ENCODE measurements around the gene CILP2. TPM values are rescaled to one million over a fixed set of nuclear protein-coding genes. Genes with fewer than 3 reads are reported as not detected.

The CILP2 gene
- total RNA-seq, 1 donor from 2014 or later, result 11.0 TPM

- H3K4me1 ChIP-seq (ENCODE audit: control insufficient read depth in 3 of 3, insufficient read depth in 3 of 3, low read length in 3 of 3), result peaks cover 14 to 17% (median 15%) of the 10 kb centered on the region in 3 donors
- no peak overlapping the region for H3K9ac ChIP-seq (ENCODE audit: low read depth in 1 of 3, low read length in 3 of 3)
- no peaks in the 10 kb centered on the region for H3K9me3 ChIP-seq (ENCODE audit: control insufficient read depth in 3 of 3, low read length in 3 of 3)
- no peak overlapping the region for H3K4me3 ChIP-seq (ENCODE audit: low read length in 3 of 3)
- no peaks in the 10 kb centered on the region for H3K27me3 ChIP-seq (ENCODE audit: control insufficient read depth in 3 of 3, insufficient read depth in 3 of 3, low read length in 3 of 3)
- peaks cover 12 to 20% (median 14%) of the 10 kb centered on the region in 3 donors for H3K36me3 ChIP-seq (ENCODE audit: control insufficient read depth in 3 of 3, insufficient read depth in 3 of 3, low read length in 3 of 3)
- H3K27ac ChIP-seq (ENCODE audit: low read depth, low read length), result no peak overlapping the region
Observed at GRCh38 chr19:19520989-19521388, 17.1 kb upstream of the CILP2 start.

DNA sequence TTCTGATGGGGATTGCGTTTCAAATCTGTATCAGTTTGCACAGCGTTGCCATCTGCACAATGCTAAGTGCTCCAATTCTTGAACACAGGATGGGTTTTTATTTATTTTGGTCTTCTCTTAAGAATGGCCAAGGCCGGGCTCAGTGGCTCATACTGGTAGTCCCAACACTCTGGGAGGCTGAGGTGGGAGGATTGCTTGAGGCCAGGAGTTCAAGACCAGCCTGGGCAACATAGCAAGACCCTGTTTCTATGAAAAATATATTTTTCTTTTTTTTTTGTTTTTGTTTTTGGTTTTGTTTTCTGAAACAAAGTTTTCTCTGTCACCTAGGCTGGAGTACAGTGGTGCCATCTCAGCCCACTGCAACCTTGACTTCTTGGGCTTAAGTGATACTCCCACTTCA, 14.9 kb upstream of the CILP2 start:
- H3K4me3 ChIP-seq (ENCODE audit: low read length in 3 of 3), result no peak overlapping the region
- H3K9ac ChIP-seq (ENCODE audit: low read depth in 1 of 3, low read length in 3 of 3), result no peak overlapping the region
- no peak overlapping the region for H3K27ac ChIP-seq (ENCODE audit: low read depth, low read length)
- H3K36me3 ChIP-seq (ENCODE audit: control insufficient read depth in 3 of 3, insufficient read depth in 3 of 3, low read length in 3 of 3), result peaks cover 25 to 34% (median 28%) of the 10 kb centered on the region in 3 donors
- no peaks in the 10 kb centered on the region for H3K27me3 ChIP-seq (ENCODE audit: control insufficient read depth in 3 of 3, insufficient read depth in 3 of 3, low read length in 3 of 3)
- H3K9me3 ChIP-seq (ENCODE audit: control insufficient read depth in 3 of 3, low read length in 3 of 3), result no peaks in the 10 kb centered on the region
- peaks cover 7 to 14% (median 8%) of the 10 kb centered on the region in 3 donors for H3K4me1 ChIP-seq (ENCODE audit: control insufficient read depth in 3 of 3, insufficient read depth in 3 of 3, low read length in 3 of 3)

DNA sequence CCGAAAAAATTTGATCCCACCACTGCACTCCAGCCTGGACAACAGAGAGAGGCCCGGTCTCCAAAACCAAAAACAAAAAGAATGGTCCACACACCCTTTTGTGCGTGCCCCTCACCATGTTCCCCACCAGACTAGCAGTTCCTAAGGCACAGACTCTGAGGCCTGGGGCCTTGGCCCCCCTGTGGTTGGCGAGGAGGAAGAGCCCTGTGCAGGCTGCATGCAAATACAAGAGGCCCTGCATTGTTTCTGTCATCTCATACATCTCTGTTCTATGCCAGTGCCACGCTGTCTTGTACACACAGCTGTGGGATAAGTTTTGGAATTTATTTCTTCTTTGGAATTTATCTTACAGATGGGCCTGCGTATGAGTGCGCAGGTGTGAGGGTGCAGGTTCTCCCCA, 14.0 kb upstream of the CILP2 start:
- Histone ChIP-seq H3K27me3 (ENCODE audit: control insufficient read depth in 3 of 3, insufficient read depth in 3 of 3, low read length in 3 of 3) (no peaks in the 10 kb centered on the region), H3K27ac (ENCODE audit: low read depth, low read length) (no peak overlapping the region), H3K4me1 (ENCODE audit: control insufficient read depth in 3 of 3, insufficient read depth in 3 of 3, low read length in 3 of 3) (peaks cover 6 to 14% (median 7%) of the 10 kb centered on the region in 3 donors), H3K9me3 (ENCODE audit: control insufficient read depth in 3 of 3, low read length in 3 of 3) (no peaks in the 10 kb centered on the region), H3K36me3 (ENCODE audit: control insufficient read depth in 3 of 3, insufficient read depth in 3 of 3, low read length in 3 of 3) (peaks cover 24 to 34% (median 31%) of the 10 kb centered on the region in 3 donors), H3K9ac (ENCODE audit: low read depth in 1 of 3, low read length in 3 of 3) (no peak overlapping the region), H3K4me3 (ENCODE audit: low read length in 3 of 3) (no peak overlapping the region)

- peaks cover 0 to 9% (median 4%) of the 10 kb centered on the region in 3 donors for H3K4me1 ChIP-seq (ENCODE audit: control insufficient read depth in 3 of 3, insufficient read depth in 3 of 3, low read length in 3 of 3)
- H3K9ac ChIP-seq (ENCODE audit: low read depth in 1 of 3, low read length in 3 of 3), result peak overlapping the region in 1 of 3 donors; percentile 8
- peaks cover 17 to 32% (median 25%) of the 10 kb centered on the region in 3 donors for H3K36me3 ChIP-seq (ENCODE audit: control insufficient read depth in 3 of 3, insufficient read depth in 3 of 3, low read length in 3 of 3)
- H3K27ac ChIP-seq (ENCODE audit: low read depth, low read length), result no peak overlapping the region
- no peak overlapping the region for H3K4me3 ChIP-seq (ENCODE audit: low read length in 3 of 3)
- H3K27me3 ChIP-seq (ENCODE audit: control insufficient read depth in 3 of 3, insufficient read depth in 3 of 3, low read length in 3 of 3), result no peaks in the 10 kb centered on the region
- H3K9me3 ChIP-seq (ENCODE audit: control insufficient read depth in 3 of 3, low read length in 3 of 3), result no peaks in the 10 kb centered on the region
Observed at GRCh38 chr19:19525611-19526380, 12.3 kb upstream of the CILP2 start.

- peaks cover 17 to 32% (median 25%) of the 10 kb centered on the region in 3 donors for H3K36me3 ChIP-seq (ENCODE audit: control insufficient read depth in 3 of 3, insufficient read depth in 3 of 3, low read length in 3 of 3)
Observed at GRCh38 chr19:19526581-19527370, 11.3 kb upstream of the CILP2 start.

GRCh38 chr19:19527371-19527656, 10.8 kb upstream of the CILP2 start:
- peaks cover 4 to 14% (median 7%) of the 10 kb centered on the region in 3 donors for H3K4me1 ChIP-seq (ENCODE audit: control insufficient read depth in 3 of 3, insufficient read depth in 3 of 3, low read length in 3 of 3)
- H3K4me3 ChIP-seq (ENCODE audit: low read length in 3 of 3), result no peak overlapping the region
- no peaks in the 10 kb centered on the region for H3K9me3 ChIP-seq (ENCODE audit: control insufficient read depth in 3 of 3, low read length in 3 of 3)
- H3K27me3 ChIP-seq (ENCODE audit: control insufficient read depth in 3 of 3, insufficient read depth in 3 of 3, low read length in 3 of 3), result no peaks in the 10 kb centered on the region
- no peak overlapping the region for H3K27ac ChIP-seq (ENCODE audit: low read depth, low read length)
- H3K9ac ChIP-seq (ENCODE audit: low read depth in 1 of 3, low read length in 3 of 3), result no peak overlapping the region
- peaks cover 17 to 32% (median 25%) of the 10 kb centered on the region in 3 donors for H3K36me3 ChIP-seq (ENCODE audit: control insufficient read depth in 3 of 3, insufficient read depth in 3 of 3, low read length in 3 of 3)

More at GRCh38 chr19:19526581-19527370, 11.3 kb upstream of the CILP2 start:
- peaks cover 0 to 9% (median 4%) of the 10 kb centered on the region in 3 donors for H3K4me1 ChIP-seq (ENCODE audit: control insufficient read depth in 3 of 3, insufficient read depth in 3 of 3, low read length in 3 of 3)
- no peak overlapping the region for H3K4me3 ChIP-seq (ENCODE audit: low read length in 3 of 3)
- no peaks in the 10 kb centered on the region for H3K27me3 ChIP-seq (ENCODE audit: control insufficient read depth in 3 of 3, insufficient read depth in 3 of 3, low read length in 3 of 3)
- no peak overlapping the region for H3K9ac ChIP-seq (ENCODE audit: low read depth in 1 of 3, low read length in 3 of 3)
- H3K27ac ChIP-seq (ENCODE audit: low read depth, low read length), result no peak overlapping the region
- no peaks in the 10 kb centered on the region for H3K9me3 ChIP-seq (ENCODE audit: control insufficient read depth in 3 of 3, low read length in 3 of 3)

DNA sequence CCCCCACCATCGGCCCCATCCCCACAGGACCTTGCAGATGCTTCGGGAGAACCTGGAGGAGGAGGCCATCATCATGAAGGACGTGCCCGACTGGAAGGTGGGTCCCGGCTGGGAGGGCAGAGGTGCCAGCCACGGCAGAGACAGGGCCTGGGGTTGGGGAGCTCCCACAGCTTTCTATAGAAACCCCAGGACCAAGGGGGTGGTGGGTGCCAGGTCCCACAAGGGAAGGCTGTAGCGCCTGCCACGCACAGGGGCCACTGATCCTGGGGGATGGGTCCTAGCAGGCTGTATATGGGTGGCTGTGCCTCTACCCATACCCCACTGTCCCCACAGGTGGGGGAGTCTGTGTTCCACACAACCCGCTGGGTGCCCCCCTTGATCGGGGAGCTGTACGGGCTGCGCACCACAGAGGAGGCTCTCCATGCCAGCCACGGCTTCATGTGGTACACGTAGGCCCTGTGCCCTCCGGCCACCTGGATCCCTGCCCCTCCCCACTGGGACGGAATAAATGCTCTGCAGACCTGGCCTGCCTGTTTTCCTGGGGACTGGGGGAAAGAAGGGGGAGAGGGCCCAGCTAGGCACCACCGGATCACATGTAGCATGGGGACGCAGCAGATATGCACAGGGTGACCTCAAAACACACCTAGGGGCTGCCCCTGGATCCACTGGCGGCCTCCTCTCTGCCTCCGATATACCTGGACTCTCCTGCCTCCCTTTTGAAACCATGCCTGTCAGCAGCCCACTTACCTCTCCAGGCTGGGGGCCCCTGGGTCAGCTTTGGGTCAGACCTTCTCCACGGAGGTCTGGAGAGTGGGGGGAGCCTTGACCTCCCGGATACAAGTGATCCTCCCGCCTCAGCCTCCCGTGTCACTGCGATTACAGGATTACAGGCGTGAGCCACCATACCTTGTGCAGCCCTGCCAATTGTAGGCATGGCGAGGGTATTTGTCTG, 10.1 kb upstream of the CILP2 start:
- peaks cover 8 to 20% (median 11%) of the 10 kb centered on the region in 3 donors for H3K4me1 ChIP-seq (ENCODE audit: control insufficient read depth in 3 of 3, insufficient read depth in 3 of 3, low read length in 3 of 3)

DNA sequence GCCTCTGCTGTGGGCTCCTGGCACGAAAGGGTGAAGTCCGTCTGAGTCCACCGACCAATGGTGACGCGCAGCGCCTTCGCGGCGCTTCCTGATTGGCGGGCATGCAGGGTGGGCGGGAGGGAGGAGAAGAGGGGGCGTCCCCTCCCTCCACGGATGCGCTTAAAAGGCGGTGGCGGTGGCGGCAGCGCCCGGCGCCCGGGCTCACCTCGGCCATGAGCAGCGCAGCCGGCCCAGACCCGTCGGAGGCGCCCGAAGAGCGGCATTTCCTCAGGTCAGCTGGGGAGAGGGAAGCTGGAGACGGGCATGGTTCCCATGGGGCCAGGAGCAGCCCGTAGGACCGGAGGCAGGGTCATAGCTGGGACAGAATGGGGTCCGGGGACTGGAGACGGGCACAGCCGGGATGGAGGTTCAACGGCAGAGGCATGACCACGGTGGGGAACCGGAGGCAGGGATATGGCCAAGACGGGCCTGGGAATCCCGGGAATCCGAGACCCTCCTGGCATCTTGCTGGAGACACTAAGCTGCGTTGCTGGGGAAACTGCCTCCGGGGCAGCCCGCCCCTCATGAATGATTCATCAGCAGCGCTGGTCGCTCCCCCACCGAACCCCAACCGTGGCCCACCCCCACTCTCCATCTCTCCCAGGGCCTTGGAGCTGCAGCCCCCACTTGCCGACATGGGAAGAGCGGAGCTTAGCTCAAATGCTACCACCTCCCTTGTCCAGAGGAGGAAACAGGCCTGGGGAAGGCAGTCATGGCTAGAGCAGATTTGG, 9.2 kb upstream of the CILP2 start, which contains the start of gene YJEFN3:
TSS of gene YJEFN3 (plus strand) at position 191 of the 770 bp plus-strand sequence. CDS start at position 213, 22 bp downstream.
- H3K4me1 ChIP-seq (ENCODE audit: control insufficient read depth in 3 of 3, insufficient read depth in 3 of 3, low read length in 3 of 3), result peaks cover 8 to 20% (median 11%) of the 10 kb centered on the region in 3 donors
- no peak within 1 kb of the TSS for H3K4me3 ChIP-seq (ENCODE audit: low read length in 3 of 3)
- no peak within 1 kb of the TSS for H3K9ac ChIP-seq (ENCODE audit: low read depth in 1 of 3, low read length in 3 of 3)
- no peaks in the 10 kb centered on the region for H3K27me3 ChIP-seq (ENCODE audit: control insufficient read depth in 3 of 3, insufficient read depth in 3 of 3, low read length in 3 of 3)
- no peak within 1 kb of the TSS for H3K27ac ChIP-seq (ENCODE audit: low read depth, low read length)
- H3K9me3 ChIP-seq (ENCODE audit: control insufficient read depth in 3 of 3, low read length in 3 of 3), result no peaks in the 10 kb centered on the region
- peaks cover 16 to 31% (median 22%) of the 10 kb centered on the region in 3 donors for H3K36me3 ChIP-seq (ENCODE audit: control insufficient read depth in 3 of 3, insufficient read depth in 3 of 3, low read length in 3 of 3)

More for the DNA sequence above, 10.1 kb upstream of the CILP2 start:
- Histone ChIP-seq H3K36me3 (ENCODE audit: control insufficient read depth in 3 of 3, insufficient read depth in 3 of 3, low read length in 3 of 3) (peaks cover 17 to 32% (median 25%) of the 10 kb centered on the region in 3 donors), H3K27me3 (ENCODE audit: control insufficient read depth in 3 of 3, insufficient read depth in 3 of 3, low read length in 3 of 3) (no peaks in the 10 kb centered on the region), H3K27ac (ENCODE audit: low read depth, low read length) (no peak overlapping the region), H3K4me3 (ENCODE audit: low read length in 3 of 3) (no peak overlapping the region), H3K9me3 (ENCODE audit: control insufficient read depth in 3 of 3, low read length in 3 of 3) (no peaks in the 10 kb centered on the region), H3K9ac (ENCODE audit: low read depth in 1 of 3, low read length in 3 of 3) (no peak overlapping the region)

Data from skeletal muscle tissue (tissue), 4 donors.